Ovary (tissue), 3 donors: ENCODE measurements around the gene ZNF658.
"Not testable (repeated sequence)": the region's sequence is repeated elsewhere in the genome, so short reads cannot be mapped to it uniquely, and the experiment has no call there.

Source experiments
- EP300 ChIP-seq: sonication (generic); formaldehyde crosslinking; IDR thresholded peaks from one replicate; pipeline ENCODE4 v1.6.1; 2017; ENCODE audit warnings: antibody characterized with exemption
- POLR2A ChIP-seq: fragments of 450-650 bp; IDR thresholded peaks from one replicate; pipeline ENCODE4 v1.6.1; 2017; ENCODE audit warnings: antibody characterized with exemption, mild to moderate bottlenecking, moderate library complexity
- TF ChIP-seq, protein P1 (sequence below), 3 donors: fragments of 450-650 bp in 2 of 3; fragments of 200-600 bp in 1 of 3; IDR thresholded peaks; one replicate each; pipeline versions ENCODE4 v1.5.1 to v1.8.0; 2016 to 2022; ENCODE audit warnings: antibody characterized with exemption in 3 of 3, mild to moderate bottlenecking in 1 of 3
- donor health status: DM: no; HTN: no; CAD: no.

DNA sequence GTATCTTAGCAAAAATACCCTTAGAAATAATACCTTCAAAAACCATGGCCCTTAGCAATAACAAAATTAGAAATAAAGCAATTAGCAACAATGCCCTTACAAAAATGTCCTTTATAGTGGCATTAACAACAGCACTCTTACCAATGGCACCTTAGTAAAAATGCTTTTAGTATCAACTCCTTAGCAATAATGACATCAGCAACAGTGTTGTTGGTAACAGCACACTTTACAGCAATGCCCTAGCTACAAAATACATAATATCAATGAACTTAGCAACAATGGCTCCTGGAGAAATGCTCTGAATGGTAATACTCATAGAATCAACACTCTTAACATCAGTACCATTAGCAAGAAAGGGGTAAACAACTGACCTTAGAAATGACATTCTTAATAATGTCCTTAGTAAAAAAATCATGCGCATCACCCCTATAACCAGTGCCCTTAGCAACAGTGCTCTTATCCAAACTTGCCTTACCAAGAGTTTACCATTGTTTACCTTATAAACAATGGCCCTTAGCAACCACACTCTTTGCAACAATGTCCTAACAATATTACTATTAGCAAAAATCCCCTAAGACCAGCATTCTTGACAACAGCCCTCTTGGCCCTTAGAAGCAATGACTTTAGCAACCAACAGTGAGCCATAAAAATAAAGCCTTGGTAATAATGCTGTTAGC is 35.8 kb downstream of the ZNF658 start:
- TF ChIP-seq, protein P1, sequence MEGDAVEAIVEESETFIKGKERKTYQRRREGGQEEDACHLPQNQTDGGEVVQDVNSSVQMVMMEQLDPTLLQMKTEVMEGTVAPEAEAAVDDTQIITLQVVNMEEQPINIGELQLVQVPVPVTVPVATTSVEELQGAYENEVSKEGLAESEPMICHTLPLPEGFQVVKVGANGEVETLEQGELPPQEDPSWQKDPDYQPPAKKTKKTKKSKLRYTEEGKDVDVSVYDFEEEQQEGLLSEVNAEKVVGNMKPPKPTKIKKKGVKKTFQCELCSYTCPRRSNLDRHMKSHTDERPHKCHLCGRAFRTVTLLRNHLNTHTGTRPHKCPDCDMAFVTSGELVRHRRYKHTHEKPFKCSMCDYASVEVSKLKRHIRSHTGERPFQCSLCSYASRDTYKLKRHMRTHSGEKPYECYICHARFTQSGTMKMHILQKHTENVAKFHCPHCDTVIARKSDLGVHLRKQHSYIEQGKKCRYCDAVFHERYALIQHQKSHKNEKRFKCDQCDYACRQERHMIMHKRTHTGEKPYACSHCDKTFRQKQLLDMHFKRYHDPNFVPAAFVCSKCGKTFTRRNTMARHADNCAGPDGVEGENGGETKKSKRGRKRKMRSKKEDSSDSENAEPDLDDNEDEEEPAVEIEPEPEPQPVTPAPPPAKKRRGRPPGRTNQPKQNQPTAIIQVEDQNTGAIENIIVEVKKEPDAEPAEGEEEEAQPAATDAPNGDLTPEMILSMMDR (IDR thresholded peaks at IDR 0.05) = not testable (repeated sequence)
- TF ChIP-seq POLR2A, EP300: not testable (repeated sequence)
